H1 (cell line): ENCODE results near the gene LAYN. TPM values are rescaled to one million over a fixed set of nuclear protein-coding genes. Genes with fewer than 3 reads are reported as not detected.

Experiments used
- ATF2 ChIP-seq: IDR thresholded peaks from 2 replicates; pipeline ENCODE4 v1.6.1; 2012; ENCODE audit warnings: low read length, inconsistent platforms
- CREB1 ChIP-seq: IDR thresholded peaks from 2 replicates; pipeline ENCODE4 v1.6.1; 2012; ENCODE audit warnings: inconsistent platforms
- KDM1A ChIP-seq: fragments of 200-600, 300-600 bp; sonication (generic); IDR thresholded peaks from 2 replicates; pipeline ENCODE4 v1.7.1; 2016; ENCODE audit warnings: mild to moderate bottlenecking, low read length, borderline replicate concordance
- KDM4A ChIP-seq: IDR thresholded peaks from one replicate; pipeline ENCODE4 v1.7.1; 2012; ENCODE audit warnings: low read depth, mild to moderate bottlenecking, moderate library complexity, low read length, inconsistent platforms; ENCODE audit not compliant: severe bottlenecking
- MAFK ChIP-seq: IDR thresholded peaks from 2 replicates; pipeline ENCODE4 v1.6.1; 2012; ENCODE audit warnings: low read depth, mild to moderate bottlenecking, improper control_type of control experiment, low read length
- NANOG ChIP-seq: IDR thresholded peaks from 2 replicates; pipeline ENCODE4 v1.6.1; 2011; ENCODE audit warnings: low read length, low read depth, mild to moderate bottlenecking, inconsistent platforms; ENCODE audit not compliant: insufficient read depth, poor library complexity, severe bottlenecking
- RNF2 ChIP-seq: fragments of 200-900, 300-1000 bp; sonication (generic); IDR thresholded peaks from 2 replicates; pipeline ENCODE4 v1.7.1; 2016; ENCODE audit warnings: borderline replicate concordance, low read depth, mild to moderate bottlenecking, antibody characterized with exemption, low read length; ENCODE audit not compliant: poor library complexity, severe bottlenecking; ENCODE audit errors: missing control alignments
- SP4 ChIP-seq: IDR thresholded peaks from 2 replicates; pipeline ENCODE4 v1.6.1; 2012; ENCODE audit warnings: low read length, inconsistent platforms
- SRF ChIP-seq: IDR thresholded peaks from 2 replicates; pipeline ENCODE4 v1.6.1; 2011; ENCODE audit warnings: mild to moderate bottlenecking, low read depth, low read length, moderate library complexity
- TEAD4 ChIP-seq: IDR thresholded peaks from 2 replicates; pipeline ENCODE4 v1.6.1; 2012; ENCODE audit warnings: low read depth, low read length, inconsistent platforms, mixed read lengths
- polyA plus RNA-seq, 7 experiments: library from polyadenylated mRNA; depleted of rRNA in 3 of 7; stranded (reverse) in 5 of 7; unstranded in 2 of 7; fragments of >200 nt in 5 of 7; fragments of 200-250 nt in 2 of 7; gene quantifications; 1 replicate in 5 of 7; 2 replicates in 1 of 7; 4 replicates in 1 of 7; pipeline versions ENCODE4 v1.2.1 to v1.2.3, GENCODE V29; 2011 to 2013; ENCODE audit warnings: missing spikeins in 2 of 7, mixed read lengths in 2 of 7
- total RNA-seq: library from RNA; stranded (reverse); fragmentation: NEBNext Ultra II Directional; extraction: Animal tissue kit (Norgen Biotek cat#: 25700); gene quantifications from 2 replicates; pipeline ENCODE4 v1.2.1, GENCODE V29; 2021

The LAYN gene
- total and polyA plus RNA-seq, 2 of the 8 experiments (the other 6 are each of a cell fraction or from before 2014, with no cell fraction given), result 4.2 to 9.3 TPM

- TF ChIP-seq RNF2 (no peak), SRF (no peak), TEAD4 (no peak), MAFK (no peak), KDM4A (no peak), NANOG (no peak), KDM1A (no peak), ATF2 (no peak), CREB1 (no peak), SP4 (no peak)
- TF ChIP-seq, all 59 proteins: peak for 0
Measured at GRCh38 chr11:111572581-111572980, 32.1 kb downstream of the LAYN start (continued).
